DND-41 (cell line): Measurements from ENCODE around the gene AREL1.

Source experiments
- ATAC-seq: fragments of 200-7000 bp; cut with Tn5 transposase; 3 replicates; pipeline ENCODE4 v1.9.1; 2021; ENCODE audit warnings: low read depth; ENCODE audit not compliant: insufficient read depth
- DNase-seq: peaks from one replicate; pipeline ENCODE4 v3.0.0-alpha.2; 2020
- H2AFZ ChIP-seq: 2 replicates; pipeline ENCODE4 v1.6.0; 2012; ENCODE audit warnings: low read depth, low read length
- H3K27ac ChIP-seq: 2 replicates; pipeline ENCODE4 v1.5.1; 2012; ENCODE audit warnings: low read length, inconsistent platforms
- H3K27me3 ChIP-seq: fragments of 200-600 bp; sonication (generic); 2 replicates; pipeline ENCODE4 v1.6.0; 2012; ENCODE audit warnings: low read length, mild to moderate bottlenecking, inconsistent platforms; ENCODE audit not compliant: insufficient read depth, poor library complexity
- H3K36me3 ChIP-seq: 2 replicates; pipeline ENCODE4 v1.5.1; 2012; ENCODE audit warnings: low read length, inconsistent platforms; ENCODE audit not compliant: insufficient read depth
- H3K4me1 ChIP-seq: 2 replicates; pipeline ENCODE4 v1.5.1; 2012; ENCODE audit warnings: mild to moderate bottlenecking, low read length; ENCODE audit not compliant: insufficient read depth
- H3K4me2 ChIP-seq: 2 replicates; pipeline ENCODE4 v1.6.0; 2012; ENCODE audit warnings: mild to moderate bottlenecking, moderate library complexity, low read length, inconsistent platforms; ENCODE audit not compliant: insufficient read depth
- H3K4me3 ChIP-seq, 2 experiments: fragments of 200-600 bp in 1 of 2; shearing (Covaris generic) in 1 of 2; 2 replicates each; pipeline ENCODE4 v1.5.1; 2012 to 2016; ENCODE audit warnings: inconsistent platforms in 2 of 2, low read length in 2 of 2, mild to moderate bottlenecking in 2 of 2, low read depth in 1 of 2, moderate library complexity in 1 of 2
- H3K79me2 ChIP-seq: 2 replicates; pipeline ENCODE4 v1.6.0; 2012; ENCODE audit warnings: low read length, inconsistent platforms; ENCODE audit not compliant: insufficient read depth
- H3K9ac ChIP-seq: 2 replicates; pipeline ENCODE4 v1.6.0; 2012; ENCODE audit warnings: low read depth, mild to moderate bottlenecking, inconsistent platforms, low read length, moderate library complexity
- H3K9me3 ChIP-seq: 2 replicates; pipeline ENCODE4 v1.5.1; 2012; ENCODE audit warnings: low read length, moderate library complexity, mild to moderate bottlenecking, inconsistent platforms; ENCODE audit not compliant: insufficient read depth, severe bottlenecking
- H4K20me1 ChIP-seq: 2 replicates; pipeline ENCODE4 v1.6.0; 2012; ENCODE audit warnings: low read length; ENCODE audit not compliant: insufficient read depth
- EZH2 ChIP-seq: IDR thresholded peaks from 3 replicates; pipeline ENCODE4 v1.6.1; 2012; ENCODE audit warnings: borderline replicate concordance, low read depth, mild to moderate bottlenecking, moderate library complexity, low read length, inconsistent platforms; ENCODE audit not compliant: severe bottlenecking
- TF ChIP-seq, protein P1 (sequence below): IDR thresholded peaks from 2 replicates; pipeline ENCODE4 v1.5.1; 2012; ENCODE audit warnings: borderline replicate concordance, low read length, moderate library complexity, mild to moderate bottlenecking; ENCODE audit not compliant: poor library complexity, severe bottlenecking; ENCODE audit errors: extremely low read depth

Gene AREL1

DNA sequence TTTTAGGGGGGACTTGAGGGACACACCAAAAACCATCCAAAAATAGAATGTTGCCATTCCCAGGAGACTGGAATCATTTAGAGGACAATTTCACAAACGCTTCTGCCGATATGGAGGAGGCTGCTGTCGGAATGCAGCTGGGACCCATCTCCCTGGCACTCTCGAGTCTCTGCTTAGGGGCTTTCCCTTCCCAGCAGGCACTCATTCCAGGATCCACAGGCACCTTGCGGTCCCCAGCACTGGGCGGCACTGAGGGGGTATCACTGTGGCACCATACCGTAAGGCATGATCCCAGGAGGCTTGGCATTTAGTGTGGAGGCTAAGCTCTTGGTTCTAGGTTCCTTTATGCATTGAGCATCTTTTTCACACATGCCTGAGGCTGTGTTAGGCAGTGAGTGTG, 64.3 kb downstream of the AREL1 start:
- TF ChIP-seq, protein P1, sequence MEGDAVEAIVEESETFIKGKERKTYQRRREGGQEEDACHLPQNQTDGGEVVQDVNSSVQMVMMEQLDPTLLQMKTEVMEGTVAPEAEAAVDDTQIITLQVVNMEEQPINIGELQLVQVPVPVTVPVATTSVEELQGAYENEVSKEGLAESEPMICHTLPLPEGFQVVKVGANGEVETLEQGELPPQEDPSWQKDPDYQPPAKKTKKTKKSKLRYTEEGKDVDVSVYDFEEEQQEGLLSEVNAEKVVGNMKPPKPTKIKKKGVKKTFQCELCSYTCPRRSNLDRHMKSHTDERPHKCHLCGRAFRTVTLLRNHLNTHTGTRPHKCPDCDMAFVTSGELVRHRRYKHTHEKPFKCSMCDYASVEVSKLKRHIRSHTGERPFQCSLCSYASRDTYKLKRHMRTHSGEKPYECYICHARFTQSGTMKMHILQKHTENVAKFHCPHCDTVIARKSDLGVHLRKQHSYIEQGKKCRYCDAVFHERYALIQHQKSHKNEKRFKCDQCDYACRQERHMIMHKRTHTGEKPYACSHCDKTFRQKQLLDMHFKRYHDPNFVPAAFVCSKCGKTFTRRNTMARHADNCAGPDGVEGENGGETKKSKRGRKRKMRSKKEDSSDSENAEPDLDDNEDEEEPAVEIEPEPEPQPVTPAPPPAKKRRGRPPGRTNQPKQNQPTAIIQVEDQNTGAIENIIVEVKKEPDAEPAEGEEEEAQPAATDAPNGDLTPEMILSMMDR: no peak
- TF ChIP-seq EZH2: no peak
- no peak overlapping the region for H3K9ac ChIP-seq
- DNase-seq (no peak), ATAC-seq (no peak)
- no peak overlapping the region for H3K4me3 ChIP-seq
- no peaks in the 10 kb centered on the region for H3K36me3 ChIP-seq
- H2AFZ ChIP-seq: no peak overlapping the region
- no peaks in the 10 kb centered on the region for H3K79me2 ChIP-seq
- no peaks in the 10 kb centered on the region for H3K4me1 ChIP-seq
- no peaks in the 10 kb centered on the region for H4K20me1 ChIP-seq
- H3K4me2 ChIP-seq: no peak overlapping the region
- no peaks in the 10 kb centered on the region for H3K9me3 ChIP-seq
- no peak overlapping the region for H3K27ac ChIP-seq
- H3K27me3 ChIP-seq: peaks cover 2% of the 10 kb centered on the region

GRCh38 chr14:74647678-74648461, 65.0 kb downstream of the AREL1 start:
- Histone ChIP-seq H3K36me3 (no peaks in the 10 kb centered on the region), H3K9me3 (no peaks in the 10 kb centered on the region), H3K4me1 (no peaks in the 10 kb centered on the region), H3K27ac (no peak overlapping the region), H3K4me2 (no peak overlapping the region), H4K20me1 (no peaks in the 10 kb centered on the region), H3K4me3 (no peak overlapping the region), H3K27me3 (peaks cover 2% of the 10 kb centered on the region), H2AFZ (no peak overlapping the region), H3K79me2 (no peaks in the 10 kb centered on the region), H3K9ac (no peak overlapping the region)
- ATAC-seq: peak; percentile 27; the same call in 1 of the 3 replicates
- TF ChIP-seq, protein P1: no peak
- TF ChIP-seq EZH2: no peak
- no peak for DNase-seq

GRCh38 chr14:74647061-74647677, 65.7 kb downstream of the AREL1 start:
- H3K4me2 ChIP-seq: no peak overlapping the region
- H4K20me1 ChIP-seq: no peaks in the 10 kb centered on the region
- H3K4me3 ChIP-seq: no peak overlapping the region
- no peak overlapping the region for H3K27ac ChIP-seq
- H3K4me1 ChIP-seq: no peaks in the 10 kb centered on the region
- DNase-seq (no peak), ATAC-seq (no peak)
- no peak for TF ChIP-seq EZH2
- H3K36me3 ChIP-seq: no peaks in the 10 kb centered on the region
- no peak overlapping the region for H3K9ac ChIP-seq
- no peaks in the 10 kb centered on the region for H3K79me2 ChIP-seq
- H3K27me3 ChIP-seq: peaks cover 2% of the 10 kb centered on the region
- no peaks in the 10 kb centered on the region for H3K9me3 ChIP-seq
- no peak overlapping the region for H2AFZ ChIP-seq

GRCh38 chr14:74645756-74646470, 67.0 kb downstream of the AREL1 start:
- Histone ChIP-seq H3K27me3 (peaks cover 2% of the 10 kb centered on the region), H3K9ac (no peak overlapping the region), H2AFZ (no peak overlapping the region), H4K20me1 (no peaks in the 10 kb centered on the region), H3K4me3 (no peak overlapping the region), H3K4me1 (no peaks in the 10 kb centered on the region), H3K9me3 (no peaks in the 10 kb centered on the region), H3K79me2 (no peaks in the 10 kb centered on the region), H3K4me2 (no peak overlapping the region), H3K27ac (no peak overlapping the region), H3K36me3 (no peaks in the 10 kb centered on the region)
- ATAC-seq: no peak
- no peak for TF ChIP-seq EZH2
- TF ChIP-seq, protein P1: no peak
- DNase-seq: no peak
